Body of pancreas (tissue), 4 donors: Measurements from ENCODE around the gene RAPH1. TPM values are rescaled to one million over a fixed set of nuclear protein-coding genes. Genes with fewer than 3 reads are reported as not detected.

Experiments used
- ATAC-seq: fragments of 150-250 bp; one replicate; pipeline ENCODE4 v1.9.1; 2016
- DNase-seq, 4 donors: peaks; one replicate each; pipeline ENCODE4 v3.0.0-alpha.2; 2019
- H3K27ac ChIP-seq, 4 donors: fragments of 200-600 bp; sonication (generic); 1 replicate in 3 of 4; 2 replicates in 1 of 4; pipeline versions ENCODE4 v1.5.1 to v1.6.1; 2016 to 2019; ENCODE audit warnings: mild to moderate bottlenecking in 1 of 4, mixed read lengths in 1 of 4, moderate library complexity in 1 of 4
- H3K27me3 ChIP-seq, 2 donors: fragments of 200-600 bp; sonication (generic); one replicate each; pipeline ENCODE4 v1.6.0; 2016; ENCODE audit warnings: mild to moderate bottlenecking in 1 of 2
- H3K36me3 ChIP-seq, 2 donors: fragments of 200-600 bp; sonication (generic); replicated peaks in 1 of 2; 2 replicates each; pipeline ENCODE4 v1.5.1; 2016; ENCODE audit warnings: low read depth in 2 of 2; ENCODE audit not compliant: insufficient read depth in 1 of 2
- H3K4me1 ChIP-seq: fragments of 200-600 bp; sonication (generic); one replicate; pipeline ENCODE4 v1.6.0; 2016
- H3K4me3 ChIP-seq, 2 donors: fragments of 200-600 bp; sonication (generic); 1 replicate in 1 of 2; 2 replicates in 1 of 2; pipeline ENCODE4 v1.5.1; 2016 to 2019
- H3K9me3 ChIP-seq, 3 donors: fragments of 200-600 bp; sonication (generic); 1 replicate in 2 of 3; 2 replicates in 1 of 3; pipeline ENCODE4 v1.5.1; 2016
- CTCF ChIP-seq, 7 experiments: fragments of 450-650 bp in 4 of 7; fragments of 200-600 bp in 3 of 7; sonication (generic) in 3 of 7; IDR thresholded peaks; one replicate each; pipeline ENCODE4 v1.5.1; 2016 to 2019; ENCODE audit warnings: antibody characterized with exemption in 7 of 7
- POLR2A ChIP-seq, 3 donors: fragments of 450-650 bp; IDR thresholded peaks; one replicate each; pipeline ENCODE4 v1.6.1; 2016; ENCODE audit warnings: antibody characterized with exemption in 3 of 3, mild to moderate bottlenecking in 2 of 3
- WGBS, 2 donors: methylation state at CpG; one replicate each; pipeline ENCODE4 v1.1.5; 2017; 5-methylcytosine and 5-hydroxymethylcytosine counted together
- intact Hi-C: fragments of 100-400 bp; cut with DNase I; formaldehyde crosslinking; loops from one replicate; pipeline ENCODE4 v1.15.1; 2023
- total RNA-seq, 2 donors: library from RNA; depleted of rRNA; stranded (reverse); fragments of >200 nt; gene quantifications; one replicate each; pipeline ENCODE4 v1.1.0, GENCODE V29; 2016

The RAPH1 gene
- total RNA-seq, 2 donors from 2014 or later = 11.9 TPM

DNA sequence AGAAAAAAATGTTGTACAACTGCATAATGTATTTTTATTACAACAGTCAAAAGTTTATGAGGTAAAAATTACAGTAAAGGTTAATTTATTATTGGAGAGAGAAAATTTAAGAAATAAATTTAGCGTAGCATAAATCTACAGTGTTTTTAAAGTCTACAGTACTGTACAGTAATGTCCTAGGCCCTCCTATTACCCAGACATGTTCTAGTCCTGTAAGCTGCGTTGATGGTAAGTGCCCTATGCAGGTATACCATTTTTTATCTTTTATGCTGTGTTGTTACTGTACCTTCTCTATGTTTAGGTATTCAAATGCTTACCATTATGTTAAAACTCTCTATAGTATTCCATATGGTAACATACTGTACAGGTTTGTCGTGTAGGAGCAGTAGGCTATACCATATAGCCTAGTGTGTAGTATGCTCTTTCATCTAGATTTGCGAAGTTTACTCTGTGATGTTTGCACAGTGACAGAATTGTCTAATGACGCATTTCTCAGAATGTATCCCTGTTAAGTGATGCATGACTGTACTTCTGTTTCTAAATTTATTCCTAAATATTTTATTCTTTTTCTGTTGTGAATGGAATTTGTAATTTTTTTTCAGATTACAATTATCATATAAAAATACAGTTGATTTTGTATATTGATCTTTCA lies 182.4 kb downstream of the RAPH1 start:
- TF ChIP-seq POLR2A (IDR thresholded peaks at IDR 0.05) (no peak), CTCF (IDR thresholded peaks at IDR 0.05) (no peak)
- H3K27ac ChIP-seq = no peak overlapping the region
- 90 to 91% methylated on average over 5 of the region's 5 CpGs for WGBS, 2 donors
- no peaks in the 10 kb centered on the region for H3K27me3 ChIP-seq
- ATAC-seq (no peak), DNase-seq (no peak)
- no peaks in the 10 kb centered on the region for H3K36me3 ChIP-seq
- no peak overlapping the region for H3K4me3 ChIP-seq
- H3K9me3 ChIP-seq = no peaks in the 10 kb centered on the region
- no peaks in the 10 kb centered on the region for H3K4me1 ChIP-seq
- intact Hi-C loops = no loop called here

DNA sequence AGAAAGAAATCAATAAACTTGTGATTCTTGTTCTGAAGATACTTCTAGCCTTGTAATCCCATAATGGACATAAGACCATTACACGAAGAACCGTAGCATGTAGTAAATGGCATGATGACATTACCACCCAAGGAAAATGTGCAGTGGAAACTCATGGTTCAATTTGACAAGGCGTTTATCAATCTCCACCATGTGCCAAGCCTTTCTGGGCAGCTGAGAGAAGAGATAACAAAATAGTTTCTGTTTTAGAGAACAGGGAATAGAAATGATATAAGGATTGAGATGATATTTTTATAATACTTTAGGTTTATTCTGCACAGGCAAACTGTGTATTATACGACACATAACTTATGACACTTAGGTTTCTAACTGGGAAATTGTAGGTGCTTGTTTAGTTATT lies 187.7 kb downstream of the RAPH1 start:
- no peaks in the 10 kb centered on the region for H3K27me3 ChIP-seq
- H3K9me3 ChIP-seq = no peaks in the 10 kb centered on the region
- TF ChIP-seq CTCF (IDR thresholded peaks at IDR 0.05) (no peak), POLR2A (IDR thresholded peaks at IDR 0.05) (no peak)
- no peak overlapping the region for H3K27ac ChIP-seq
- DNase-seq (no peak), ATAC-seq (no peak)
- 47 to 60% methylated on average over 4 of the region's 4 CpGs for WGBS, 2 donors
- intact Hi-C loops = no loop called here
- H3K36me3 ChIP-seq = no peaks in the 10 kb centered on the region
- no peaks in the 10 kb centered on the region for H3K4me1 ChIP-seq
- H3K4me3 ChIP-seq = no peak overlapping the region

GRCh38 chr2:203346612-203347011 lies 188.5 kb downstream of the RAPH1 start:
- H3K9me3 ChIP-seq = no peaks in the 10 kb centered on the region
- H3K4me3 ChIP-seq = no peak overlapping the region
- WGBS, 2 donors = 81 to 87% methylated on average over 1 of the region's 1 CpG
- no peak overlapping the region for H3K27ac ChIP-seq
- intact Hi-C loops = no loop called here
- DNase-seq = no peak
- H3K4me1 ChIP-seq = no peaks in the 10 kb centered on the region
- H3K36me3 ChIP-seq = no peaks in the 10 kb centered on the region
- no peaks in the 10 kb centered on the region for H3K27me3 ChIP-seq
- ATAC-seq = no peak
- TF ChIP-seq POLR2A (IDR thresholded peaks at IDR 0.05) = no peak
- TF ChIP-seq CTCF (IDR thresholded peaks at IDR 0.05) = no peak

DNA sequence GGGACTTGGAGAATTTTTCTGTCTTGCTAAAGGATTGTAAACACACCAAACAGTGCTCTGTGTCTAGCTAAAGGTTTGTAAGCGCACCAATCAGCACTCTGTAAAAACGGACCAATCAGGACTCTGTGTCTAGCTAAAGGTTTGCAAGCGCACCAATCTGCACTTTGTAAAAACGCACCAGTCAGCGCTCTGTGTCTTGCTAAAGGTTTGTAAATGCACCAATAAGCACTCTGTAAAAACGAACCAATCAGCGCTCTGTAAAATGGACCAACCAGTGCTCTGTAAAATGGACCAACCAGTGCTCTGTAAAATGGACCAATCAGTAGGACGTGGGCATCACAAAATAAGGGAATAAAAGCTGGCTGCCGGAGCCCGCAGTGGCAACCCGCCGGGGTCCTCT lies 190.4 kb downstream of the RAPH1 start:
- H3K9me3 ChIP-seq = no peaks in the 10 kb centered on the region
- intact Hi-C loops = no loop called here
- no peaks in the 10 kb centered on the region for H3K36me3 ChIP-seq
- no peak overlapping the region for H3K4me3 ChIP-seq
- ATAC-seq (no peak), DNase-seq (no peak)
- H3K27me3 ChIP-seq = no peaks in the 10 kb centered on the region
- no peak for TF ChIP-seq POLR2A (IDR thresholded peaks at IDR 0.05)
- no peak for TF ChIP-seq CTCF (IDR thresholded peaks at IDR 0.05)
- WGBS, 2 donors = 94 to 96% methylated on average over 12 of the region's 12 CpGs
- no peak overlapping the region for H3K27ac ChIP-seq
- peaks cover 3% of the 10 kb centered on the region for H3K4me1 ChIP-seq

Other genes starting within 250 kb of the RAPH1 start
- 10 to 100 TPM in 1 of 2 donors, 1 to 10 TPM in 1; 4.3 to 22.1 TPM for gene ABI2, start 206.9 kb downstream of the RAPH1 start, total RNA-seq
- under 1 TPM in 1 of 2 donors, not detected in 1; 0.52 TPM for gene CD28, start 171.3 kb upstream of the RAPH1 start, total RNA-seq